GM19035 (cell line): Measurements from ENCODE around the gene USP37.

ENCODE experiments used
- ATAC-seq: cut with Tn5 transposase; IDR thresholded peaks from one replicate; pipeline ENCODE4 v1.9.1; 2021; ENCODE audit not compliant: unreplicated experiment

USP37 gene

GRCh38 chr2:218568190-218569037 is at the start of gene USP37, which contains the start of gene CNOT9:
USP37 (minus strand) TSS chr2:218568351; CDS start chr2:218558653, 9,698 bp downstream.
CNOT9 (plus strand) TSS chr2:218568839; CDS start chr2:218568955, 116 bp downstream.
- ATAC-seq = peak; percentile 83

DNA sequence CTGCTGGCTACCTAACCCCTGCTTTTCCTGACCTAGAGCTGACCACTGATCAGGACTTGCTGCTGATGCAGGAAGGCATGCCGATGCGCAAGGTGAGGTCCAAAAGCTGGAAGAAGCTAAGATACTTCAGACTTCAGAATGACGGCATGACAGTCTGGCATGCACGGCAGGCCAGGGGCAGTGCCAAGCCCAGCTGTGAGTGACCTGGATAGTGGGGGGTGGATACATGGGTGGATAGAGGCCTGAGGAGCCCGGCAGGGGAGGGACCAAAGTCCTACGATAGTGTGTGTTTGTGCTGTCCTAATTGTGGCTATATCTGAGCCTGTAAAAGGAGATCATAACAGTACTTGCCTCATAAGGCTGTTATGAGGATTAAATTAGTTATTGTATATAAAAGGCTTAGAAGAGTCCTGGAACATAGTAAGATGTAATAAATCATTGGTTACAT is 47.7 kb upstream of the USP37 start:
- no peak for ATAC-seq

DNA sequence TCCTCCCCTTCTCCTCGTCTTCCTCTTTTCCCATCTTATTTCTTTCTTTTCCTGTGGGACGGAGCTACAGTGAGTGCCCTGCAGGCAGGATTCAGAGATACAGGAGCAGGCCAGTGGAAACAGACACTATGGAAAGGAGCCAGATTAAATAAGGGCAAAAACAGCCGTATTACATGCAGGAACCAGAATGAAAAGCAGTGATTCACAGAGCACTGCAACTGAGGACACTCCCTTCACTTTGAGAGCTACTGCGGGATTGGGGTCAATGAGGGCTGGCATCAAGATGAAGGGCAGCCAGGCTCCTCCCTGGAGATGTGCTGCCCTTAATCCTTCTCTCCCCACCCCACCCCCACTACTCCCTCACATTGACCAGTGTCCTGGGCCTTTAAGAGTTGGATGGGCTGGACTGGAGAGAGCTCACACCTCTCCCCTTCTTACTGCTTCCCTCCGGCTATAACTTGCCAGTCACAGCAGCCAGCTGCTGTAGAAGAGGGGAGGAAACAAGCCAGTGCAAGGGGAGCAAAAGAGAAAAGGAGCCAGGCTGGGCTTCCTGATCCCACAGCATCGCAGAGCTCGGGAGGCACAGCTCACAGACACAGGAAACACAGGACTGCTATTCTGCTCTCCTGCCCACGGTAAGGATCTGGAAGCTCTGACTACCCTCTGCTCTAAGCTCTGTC is 39.4 kb upstream of the USP37 start, which contains the start of gene PLCD4:
PLCD4 (plus strand) TSS at position 464 of the 680 bp plus-strand sequence. CDS start 7,841 bp downstream, outside the sequence.
- no peak for ATAC-seq

DNA sequence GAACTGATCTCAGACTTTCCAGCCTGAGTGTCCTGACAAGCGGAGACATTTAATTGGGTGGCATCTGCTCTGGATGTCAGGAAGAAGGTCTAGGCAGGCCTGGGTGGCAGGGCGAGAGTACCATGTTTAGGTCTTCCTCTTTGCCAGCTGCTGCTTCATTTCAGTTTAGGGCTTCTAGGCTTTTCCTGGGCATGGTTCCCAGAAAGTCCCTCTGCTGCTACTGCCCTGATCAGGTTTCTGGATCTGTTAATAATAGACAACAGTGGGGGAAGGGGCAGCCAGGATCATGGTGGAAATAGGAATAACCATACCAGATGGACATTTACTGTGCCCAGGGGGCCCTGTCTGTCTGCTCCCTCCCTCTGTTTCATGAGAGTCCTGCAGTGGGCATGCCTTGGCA is 37.3 kb upstream of the USP37 start:
- ATAC-seq = no peak

DNA sequence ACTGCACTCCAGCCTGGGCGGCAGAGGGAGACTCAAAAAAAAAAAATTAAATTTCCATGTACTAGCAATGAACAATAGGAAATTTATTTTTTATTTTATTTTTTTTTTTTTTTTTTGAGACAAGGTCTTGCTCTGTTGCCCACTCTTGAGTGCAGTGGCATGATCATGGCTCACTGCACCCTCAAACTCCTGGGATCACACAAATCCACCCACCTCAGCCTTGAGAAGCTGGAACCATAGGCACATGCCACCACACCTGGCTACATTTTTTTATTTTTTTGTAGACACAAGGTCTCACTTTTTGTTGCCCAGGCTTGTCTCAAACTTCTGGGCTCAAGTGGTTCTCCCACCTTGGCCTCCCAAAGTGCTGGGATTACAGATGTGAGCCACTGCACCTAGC is 17.4 kb upstream of the USP37 start:
- no peak for ATAC-seq

DNA sequence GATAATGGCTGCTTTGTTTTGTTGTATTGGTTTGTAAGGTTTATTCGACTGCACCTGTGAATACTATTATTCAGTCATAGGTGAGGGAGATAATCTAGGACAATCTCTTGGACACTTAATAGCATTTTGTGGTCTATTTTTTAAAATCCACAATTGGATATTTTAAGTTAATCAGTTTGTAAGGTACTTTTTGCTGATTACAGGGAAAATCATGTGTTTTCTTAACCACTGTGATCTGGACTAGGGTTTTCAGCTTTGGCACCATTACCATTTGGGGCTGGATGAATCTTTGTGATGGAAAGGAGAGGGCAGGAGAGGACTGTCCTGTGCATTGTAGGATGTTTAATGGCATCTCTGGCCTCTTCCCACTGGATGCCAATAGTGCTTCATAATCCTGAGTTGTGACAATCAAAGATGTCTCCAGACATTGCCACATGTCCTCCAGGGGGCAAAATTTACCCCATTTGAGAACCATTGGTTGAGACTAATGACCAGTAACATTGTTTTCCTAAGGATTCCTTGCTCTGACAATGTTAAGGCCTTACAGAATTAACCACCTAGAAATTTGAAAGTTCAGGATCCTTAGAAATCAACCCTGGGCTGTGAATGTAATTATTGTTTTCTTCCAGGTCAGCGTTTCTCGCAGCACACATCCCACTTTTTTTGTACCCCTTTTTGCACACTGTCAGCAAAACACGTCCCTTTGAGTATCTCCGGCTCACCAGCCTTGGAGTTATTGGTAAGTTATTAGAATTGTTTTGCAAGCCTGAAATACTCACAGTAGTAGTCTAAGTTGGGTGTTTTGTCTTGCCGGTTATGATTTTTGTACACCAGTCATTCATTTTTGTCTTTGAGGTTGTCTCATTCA is 16.1 kb upstream of the USP37 start:
- no peak for ATAC-seq

- ATAC-seq = no peak
Observed at GRCh38 chr2:218582076-218582475, 13.9 kb upstream of the USP37 start.

DNA sequence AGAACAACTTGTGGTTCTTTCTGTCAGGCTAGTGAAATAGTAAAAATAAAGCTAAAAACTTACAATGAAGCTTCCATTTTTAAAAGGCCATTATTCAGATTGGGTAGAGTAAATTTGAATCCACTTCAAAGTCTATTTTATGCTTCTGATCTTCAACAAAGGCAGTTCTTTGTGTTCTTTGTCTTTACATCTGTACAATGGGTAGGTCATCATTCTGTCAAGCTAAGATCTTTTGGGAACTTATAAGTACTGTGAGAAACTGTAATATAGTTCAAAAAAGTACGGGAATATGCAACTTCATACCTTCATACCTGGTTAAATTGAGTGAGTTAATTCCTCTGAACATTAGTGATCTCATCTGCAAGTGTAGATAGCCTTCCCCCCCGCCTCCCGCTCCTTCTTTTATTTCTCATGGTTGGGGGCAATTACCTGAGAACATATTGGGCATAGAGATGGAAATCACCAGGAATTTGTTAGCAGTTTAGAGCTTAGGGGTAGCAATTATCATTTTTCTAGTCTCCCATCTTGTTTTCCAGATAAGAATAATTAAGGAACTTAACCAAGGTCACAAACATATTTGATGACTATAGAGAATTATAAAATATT is 10.2 kb upstream of the USP37 start:
- ATAC-seq = no peak

DNA sequence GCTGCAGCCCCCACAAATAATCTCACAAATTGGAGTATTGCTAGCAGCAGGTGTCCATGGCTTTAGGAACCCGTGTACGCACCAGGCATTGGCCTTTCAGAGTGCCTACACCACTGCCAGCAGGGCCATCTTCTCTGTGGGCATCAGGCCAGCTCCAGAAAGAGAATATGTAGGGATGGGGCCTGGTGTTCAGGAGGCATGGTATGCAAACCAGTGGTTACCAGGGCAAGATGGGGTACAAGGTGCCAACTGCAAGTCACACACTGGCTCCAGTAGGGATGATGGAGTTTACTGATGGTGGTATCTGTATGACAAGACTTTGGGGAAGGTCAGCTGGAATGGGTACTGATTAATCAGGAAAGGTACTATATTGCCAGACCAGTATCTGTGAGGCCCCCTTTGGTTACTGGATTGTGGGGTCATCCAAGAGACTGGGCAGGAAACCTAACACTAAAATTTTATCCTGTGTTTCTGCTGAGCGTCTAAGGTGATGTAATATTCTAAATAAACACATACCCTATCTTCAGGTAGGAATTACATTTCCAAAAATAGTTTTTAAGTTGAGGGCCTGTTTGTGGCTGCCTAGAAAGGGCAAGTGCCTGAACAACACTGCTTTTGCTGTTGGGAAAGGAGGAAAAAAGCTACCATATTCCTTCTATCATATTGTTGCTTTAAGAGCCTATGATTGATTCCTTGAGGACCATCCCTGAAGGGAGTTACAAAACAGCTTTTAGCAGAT is 9.5 kb upstream of the USP37 start:
- ATAC-seq = no peak

DNA sequence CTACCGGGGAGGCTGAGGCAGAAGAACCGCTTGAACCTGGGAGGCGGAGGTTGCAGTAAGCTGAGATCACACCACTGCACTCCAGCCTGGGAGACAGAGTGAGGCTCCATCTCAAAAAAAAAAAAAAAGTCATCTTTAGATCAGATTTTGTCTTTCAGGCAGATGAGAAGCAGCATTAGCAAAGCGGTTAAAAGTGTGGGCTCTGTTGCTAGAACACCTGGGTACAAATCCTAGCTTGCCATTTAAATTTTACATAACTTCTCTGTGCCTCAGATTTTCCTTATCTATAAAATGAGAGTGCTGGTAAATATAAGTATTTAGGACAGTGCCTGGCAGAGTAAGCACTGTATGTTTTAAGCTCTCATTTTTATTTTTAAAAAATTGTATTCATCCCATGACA is 8.7 kb upstream of the USP37 start:
- no peak for ATAC-seq

DNA sequence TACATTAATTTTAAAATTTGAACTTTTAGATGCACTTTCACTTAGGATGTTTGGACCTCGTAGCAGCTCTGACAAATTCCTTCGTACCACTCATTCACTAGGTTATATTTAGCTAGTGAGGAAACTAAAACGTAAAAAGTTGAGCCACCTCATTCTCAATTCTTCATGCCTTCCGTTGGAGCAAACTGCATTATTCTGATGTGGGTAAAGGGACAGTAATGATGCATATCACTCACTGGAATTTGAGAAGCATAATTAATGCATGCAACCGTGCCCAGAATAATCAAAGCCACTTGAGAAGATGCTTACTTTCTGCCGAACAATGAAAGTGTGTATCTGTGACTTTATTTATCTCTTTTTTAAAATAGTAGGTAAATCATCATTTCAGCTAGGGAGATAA is 2.7 kb upstream of the USP37 start:
- ATAC-seq = no peak

DNA sequence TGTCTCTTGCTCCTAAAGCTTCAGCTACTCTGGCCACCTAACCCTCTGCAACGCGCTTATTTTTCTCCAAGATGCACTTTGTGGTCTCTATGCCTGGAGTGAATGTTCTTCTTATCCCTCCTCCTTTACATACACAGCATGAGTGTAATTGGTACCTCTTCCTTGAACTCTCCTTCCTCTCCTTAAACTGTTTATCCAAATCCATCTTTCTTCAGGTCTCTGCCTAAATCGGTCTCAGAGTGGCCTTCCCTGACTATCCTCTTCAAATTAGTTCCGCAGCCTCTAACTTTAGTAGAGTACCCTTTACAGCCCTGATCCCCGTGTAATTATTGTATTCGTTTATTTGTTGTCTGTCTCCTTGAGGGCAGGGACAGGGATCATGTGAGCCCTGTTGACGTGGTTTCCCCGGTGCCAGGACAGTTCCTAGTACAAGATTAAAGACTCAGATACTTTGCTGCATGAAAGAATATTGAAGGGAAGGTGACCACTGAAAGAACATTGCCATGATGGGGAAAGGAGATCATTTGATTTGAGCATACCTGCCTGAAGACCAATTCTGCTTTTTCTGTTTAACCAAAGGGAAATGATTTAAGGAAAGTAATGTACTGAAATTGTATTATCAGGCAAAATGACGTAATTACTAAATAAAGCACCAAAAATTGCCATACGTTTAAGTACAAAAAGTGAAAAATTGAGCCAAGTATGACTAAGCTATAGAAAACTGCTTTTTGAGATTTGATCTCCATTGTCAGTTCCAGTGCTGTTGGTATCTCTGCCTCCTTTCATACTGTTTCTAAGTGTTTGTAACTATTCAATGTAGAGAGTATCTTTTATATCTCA is 1.7 kb upstream of the USP37 start:
- no peak for ATAC-seq

DNA sequence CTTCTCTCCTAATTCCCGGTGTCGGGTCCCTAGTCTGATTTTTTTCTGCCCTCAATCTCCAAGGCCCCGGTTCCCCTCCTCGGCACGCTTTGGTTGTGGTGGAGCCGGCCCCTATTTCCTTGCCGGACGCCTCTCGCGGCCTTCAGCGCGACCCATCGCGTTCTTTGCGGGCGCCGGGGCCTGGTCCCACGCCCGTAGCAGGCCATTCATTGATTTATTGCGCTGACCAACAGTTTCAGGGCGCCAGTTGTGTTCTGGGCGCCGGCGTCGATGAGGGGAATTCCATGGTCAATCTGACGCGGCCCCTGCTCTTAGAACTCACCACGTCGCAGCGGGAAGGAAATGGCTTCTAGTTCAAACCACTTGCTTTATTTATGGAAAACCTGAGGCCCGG is 884 bp upstream of the USP37 start:
- peak; percentile 30 for ATAC-seq

- ATAC-seq = peak; percentile 39
Observed at GRCh38 chr2:218567797-218568189, 358 bp downstream of the USP37 start.

GRCh38 chr2:218566296-218566695 is 1.9 kb downstream of the USP37 start:
- no peak for ATAC-seq

GRCh38 chr2:218564056-218564455 is 4.1 kb downstream of the USP37 start:
- no peak for ATAC-seq

DNA sequence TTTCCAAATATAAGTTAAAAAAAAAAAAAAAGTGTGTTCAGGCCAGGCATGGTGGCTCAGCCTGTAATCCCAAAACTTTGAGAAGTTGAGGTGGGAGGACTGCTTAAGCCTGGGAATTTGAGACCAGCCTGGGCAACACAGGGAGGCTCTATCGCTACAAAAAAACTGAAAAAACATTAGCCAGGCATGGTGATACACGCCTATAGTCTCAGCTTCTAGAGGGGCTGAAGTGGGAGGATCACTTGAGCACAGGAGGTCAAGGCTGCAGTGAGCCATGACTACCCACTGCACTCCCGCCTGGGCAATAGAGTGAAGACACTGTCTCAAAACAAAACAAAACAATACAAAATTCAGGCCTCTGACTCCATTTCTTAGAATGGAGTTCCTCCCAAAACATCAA is 9.2 kb downstream of the USP37 start:
- no peak for ATAC-seq

DNA sequence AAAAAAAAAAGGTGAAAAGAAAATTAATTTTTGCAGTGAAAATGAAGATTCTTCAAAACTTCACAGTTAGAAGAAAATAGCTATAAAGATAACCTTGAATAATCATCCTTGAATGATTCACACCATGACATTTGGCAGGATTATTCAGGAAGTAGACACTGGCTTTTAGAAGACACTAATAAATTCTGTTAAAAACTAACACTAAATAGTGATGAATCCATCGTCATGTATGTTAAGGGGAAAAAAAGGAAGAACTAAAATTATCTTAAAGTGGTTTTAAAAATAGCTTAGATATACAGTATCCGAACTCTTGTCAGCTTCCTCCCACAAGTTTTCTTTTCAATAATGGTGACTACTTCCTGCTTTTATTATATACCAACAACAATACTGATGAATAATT is 10.2 kb downstream of the USP37 start:
- ATAC-seq = no peak

- ATAC-seq = no peak
Observed at GRCh38 chr2:218555527-218555926, 12.6 kb downstream of the USP37 start.
